HepG2 (cell line): Measurements from ENCODE around the gene MTX1. TPM values are rescaled to one million over a fixed set of nuclear protein-coding genes. Genes with fewer than 3 reads are reported as not detected.

ENCODE experiments used
- ARID4A ChIP-seq: sonication (generic); formaldehyde crosslinking; IDR thresholded peaks from 2 replicates; pipeline ENCODE4 v1.5.0; 2020; ENCODE audit warnings: mild to moderate bottlenecking, missing genetic modification reagents, borderline replicate concordance
- ATF7 ChIP-seq, 2 experiments: fragments of 450-650 bp in 1 of 2; sonication (generic) in 1 of 2; formaldehyde crosslinking in 1 of 2; IDR thresholded peaks; 2 replicates each; pipeline versions ENCODE4 v1.4.0 to v1.6.1; 2016 to 2020; ENCODE audit warnings: antibody characterized with exemption in 1 of 2, mild to moderate bottlenecking in 1 of 2, missing genetic modification reagents in 1 of 2
- DDIT3 ChIP-seq: sonication (generic); formaldehyde crosslinking; IDR thresholded peaks from 2 replicates; pipeline ENCODE4 v1.4.0; 2020; ENCODE audit warnings: mild to moderate bottlenecking, missing genetic modification reagents
- JUN ChIP-seq: sonication (generic); formaldehyde crosslinking; IDR thresholded peaks from 2 replicates; pipeline ENCODE4 v1.4.0; 2020; ENCODE audit warnings: mild to moderate bottlenecking, missing genetic modification reagents
- KDM5A ChIP-seq: fragments of 200-600 bp; sonication (generic); IDR thresholded peaks from 2 replicates; pipeline ENCODE4 v1.7.0; 2018; ENCODE audit warnings: antibody characterized with exemption, mild to moderate bottlenecking, low read length, borderline replicate concordance
- KDM6A ChIP-seq: IDR thresholded peaks from 2 replicates; pipeline ENCODE4 v1.6.1; 2016; ENCODE audit warnings: low read depth
- KLF15 ChIP-seq: sonication (generic); formaldehyde crosslinking; IDR thresholded peaks from 2 replicates; pipeline ENCODE4 v1.8.1; 2023; ENCODE audit warnings: borderline replicate concordance, mild to moderate bottlenecking, inconsistent platforms, missing genetic modification reagents, mixed read lengths
- KLF16 ChIP-seq, 2 experiments: sonication (generic) in 1 of 2; formaldehyde crosslinking in 1 of 2; IDR thresholded peaks; 2 replicates each; pipeline versions ENCODE4 v1.6.1 to v1.8.0; 2016 to 2023; ENCODE audit warnings: missing genetic modification reagents in 2 of 2, missing compliant biosample characterization in 1 of 2
- NFE2 ChIP-seq: sonication (generic); formaldehyde crosslinking; IDR thresholded peaks from 2 replicates; pipeline ENCODE4 v1.4.0; 2020; ENCODE audit warnings: missing genetic modification reagents
- SRF ChIP-seq: IDR thresholded peaks from 2 replicates; pipeline ENCODE4 v1.6.1; 2011; ENCODE audit warnings: mild to moderate bottlenecking, low read depth, low read length, moderate library complexity
- SRY ChIP-seq: sonication (generic); formaldehyde crosslinking; IDR thresholded peaks from 2 replicates; pipeline ENCODE4 v1.8.0; 2022; ENCODE audit warnings: mild to moderate bottlenecking, missing genetic modification reagents
- SUZ12 ChIP-seq: fragments of 150-350 bp; IDR thresholded peaks from 2 replicates; pipeline ENCODE4 v1.6.1; 2014; ENCODE audit warnings: low read depth, low read length
- TBX2 ChIP-seq: sonication (generic); formaldehyde crosslinking; IDR thresholded peaks from 2 replicates; pipeline ENCODE4 v1.5.0; 2020; ENCODE audit warnings: missing genetic modification reagents, mild to moderate bottlenecking, borderline replicate concordance
- THAP7 ChIP-seq: sonication (generic); formaldehyde crosslinking; IDR thresholded peaks from 2 replicates; pipeline ENCODE4 v1.8.1; 2023; ENCODE audit warnings: mild to moderate bottlenecking, missing genetic modification reagents
- ZBTB26 ChIP-seq: IDR thresholded peaks from 2 replicates; pipeline ENCODE4 v1.6.1; 2016; ENCODE audit warnings: missing compliant biosample characterization, missing genetic modification reagents, borderline replicate concordance
- ZFAT ChIP-seq: sonication (generic); formaldehyde crosslinking; conservative IDR thresholded peaks from 2 replicates; pipeline ENCODE4 v1.8.1; 2023; ENCODE audit warnings: missing genetic modification reagents, inconsistent platforms
- ZGPAT ChIP-seq: IDR thresholded peaks from 2 replicates; pipeline ENCODE4 v1.6.1; 2016; ENCODE audit warnings: mild to moderate bottlenecking
- ZNF138 ChIP-seq: sonication (generic); formaldehyde crosslinking; IDR thresholded peaks from 2 replicates; pipeline ENCODE4 v1.5.0; 2020; ENCODE audit warnings: mild to moderate bottlenecking, low read depth, missing genetic modification reagents
- ZNF616 ChIP-seq: sonication (generic); formaldehyde crosslinking; IDR thresholded peaks from 2 replicates; pipeline ENCODE4 v1.5.0; 2020; ENCODE audit warnings: low read depth, mild to moderate bottlenecking, missing genetic modification reagents
- ZNF709 ChIP-seq: sonication (generic); formaldehyde crosslinking; IDR thresholded peaks from 2 replicates; pipeline ENCODE4 v1.5.0; 2020; ENCODE audit warnings: mild to moderate bottlenecking, missing genetic modification reagents
- ZNF839 ChIP-seq: sonication (generic); formaldehyde crosslinking; IDR thresholded peaks from 2 replicates; pipeline ENCODE4 v1.4.0; 2020; ENCODE audit warnings: missing genetic modification reagents, mild to moderate bottlenecking, borderline replicate concordance
- polyA plus RNA-seq, 8 experiments: library from polyadenylated mRNA; depleted of rRNA in 3 of 8; stranded (reverse) in 7 of 8; unstranded in 1 of 8; fragments of >200 nt; fragmentation: Illumina TruSeq in 4 of 8; extraction: Trizol in 4 of 8; gene quantifications; 2 replicates each; pipeline versions ENCODE4 v1.2.1 to v1.2.3, GENCODE V29; 2011 to 2016; ENCODE audit warnings: low read depth in 4 of 8, missing spikeins in 1 of 8, mixed read lengths in 1 of 8; ENCODE audit not compliant: insufficient read depth in 1 of 8
- total RNA-seq, 5 experiments: library from RNA; depleted of rRNA; stranded (reverse); fragments of >200 nt; fragmentation: Illumina TruSeq; extraction: Trizol; gene quantifications; 2 replicates each; pipeline ENCODE4 v1.2.3, GENCODE V29; 2016; ENCODE audit warnings: low read depth in 1 of 5

MTX1 gene
- total and polyA plus RNA-seq, 2 of the 13 experiments (the other 11 are each of a cell fraction or from before 2014, with no cell fraction given): 64.5 to 72.6 TPM

- TF ChIP-seq ZFAT (CRISPR knock-in tag) (no peak), THAP7 (no peak), JUN (CRISPR knock-in tag) (no peak), ZNF709 (CRISPR knock-in tag) (no peak), ZGPAT (CRISPR knock-in tag) (0 out of 2 replicates have a peak, but pooled peaks have one; percentile 48), ARID4A (peak; percentile 44), ZNF616 (no peak), SUZ12 (no peak), ZBTB26 (CRISPR knock-in tag) (no peak), ZNF138 (CRISPR knock-in tag) (no peak), SRY (CRISPR knock-in tag) (no peak), KDM6A (CRISPR knock-in tag) (no peak), DDIT3 (CRISPR knock-in tag) (no peak), NFE2 (no peak), KDM5A (no peak), ZNF839 (CRISPR knock-in tag) (no peak), ATF7 (IDR thresholded peaks at IDR 0.05) (no peak), ATF7 (CRISPR knock-in tag; IDR thresholded peaks at IDR 0.05) (no peak), SRF (no peak), KLF16 (CRISPR knock-in tag; IDR thresholded peaks at IDR 0.05) (no peak), TBX2 (CRISPR knock-in tag) (peak; percentile 53), KLF15 (no peak)
Measured at GRCh38 chr1:155167166-155168104, 41.1 kb upstream of the MTX1 start (continued).
